Activated T-helper 1 cell treated with anti-CD3 and anti-CD28 coated beads, Interleukin-2, amount 50 U/mL, for 16 hours (primary cell): Measurements from ENCODE around the gene GALC.

Experiments used
- DNase-seq, 2 donors: peaks; one replicate each; pipeline ENCODE4 v3.0.0-alpha.2; 2020; ENCODE audit warnings: low read depth in 1 of 2, low spot score in 1 of 2

GALC gene

DNA sequence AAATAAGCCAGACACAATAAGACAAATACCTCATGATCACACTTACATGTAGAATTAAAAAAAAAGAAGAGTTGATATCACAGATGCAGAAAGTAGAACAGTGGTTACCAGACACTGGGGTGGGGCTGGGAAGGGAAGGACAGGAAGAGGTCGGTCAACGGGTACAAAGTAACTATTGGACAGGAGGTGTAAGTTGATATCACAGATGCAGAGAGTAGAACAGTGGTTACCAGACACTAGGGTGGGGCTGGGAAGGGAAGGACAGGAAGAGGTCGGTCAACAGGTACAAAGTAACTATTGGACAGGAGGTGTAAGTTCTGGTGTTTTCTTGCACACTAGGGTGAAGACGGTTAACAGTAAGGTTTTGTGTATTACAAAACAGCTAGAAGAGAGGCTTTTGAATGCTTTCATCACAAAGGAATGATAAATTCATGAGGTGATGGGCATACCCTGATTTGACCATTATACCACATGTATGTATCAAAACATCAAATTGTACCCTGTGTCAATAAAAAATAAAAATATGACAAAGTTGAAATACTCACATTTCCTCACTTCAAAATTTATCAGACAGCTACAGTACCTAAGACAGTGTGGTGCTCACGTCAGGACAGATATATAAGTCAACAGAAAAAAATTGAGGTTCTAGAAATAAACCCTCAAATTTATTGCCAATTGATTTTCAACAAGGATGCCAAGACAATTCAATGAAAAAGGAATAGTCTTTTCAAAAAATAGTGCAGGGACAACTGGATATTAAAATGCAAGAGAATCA is 32.8 kb downstream of the GALC start:
- no peak for DNase-seq

DNA sequence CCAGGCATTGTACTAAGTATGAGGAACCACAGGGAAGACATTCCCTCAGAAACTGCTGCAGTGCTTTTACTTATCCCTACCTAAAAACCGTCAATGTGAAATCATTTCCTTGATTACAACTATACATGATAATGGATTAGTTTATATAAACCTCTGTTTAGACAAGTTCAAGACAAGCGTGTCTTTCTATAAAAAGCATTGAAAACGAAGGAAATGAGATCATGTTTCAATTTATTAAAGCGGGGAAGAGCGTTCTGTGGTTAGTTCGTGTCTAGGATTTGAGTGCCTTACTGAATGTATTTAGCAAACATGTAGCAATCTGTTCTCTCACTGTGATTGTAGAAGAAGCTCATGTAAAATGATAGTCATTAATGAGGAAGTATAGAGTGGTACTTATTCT is 37.5 kb downstream of the GALC start:
- DNase-seq: no peak

DNA sequence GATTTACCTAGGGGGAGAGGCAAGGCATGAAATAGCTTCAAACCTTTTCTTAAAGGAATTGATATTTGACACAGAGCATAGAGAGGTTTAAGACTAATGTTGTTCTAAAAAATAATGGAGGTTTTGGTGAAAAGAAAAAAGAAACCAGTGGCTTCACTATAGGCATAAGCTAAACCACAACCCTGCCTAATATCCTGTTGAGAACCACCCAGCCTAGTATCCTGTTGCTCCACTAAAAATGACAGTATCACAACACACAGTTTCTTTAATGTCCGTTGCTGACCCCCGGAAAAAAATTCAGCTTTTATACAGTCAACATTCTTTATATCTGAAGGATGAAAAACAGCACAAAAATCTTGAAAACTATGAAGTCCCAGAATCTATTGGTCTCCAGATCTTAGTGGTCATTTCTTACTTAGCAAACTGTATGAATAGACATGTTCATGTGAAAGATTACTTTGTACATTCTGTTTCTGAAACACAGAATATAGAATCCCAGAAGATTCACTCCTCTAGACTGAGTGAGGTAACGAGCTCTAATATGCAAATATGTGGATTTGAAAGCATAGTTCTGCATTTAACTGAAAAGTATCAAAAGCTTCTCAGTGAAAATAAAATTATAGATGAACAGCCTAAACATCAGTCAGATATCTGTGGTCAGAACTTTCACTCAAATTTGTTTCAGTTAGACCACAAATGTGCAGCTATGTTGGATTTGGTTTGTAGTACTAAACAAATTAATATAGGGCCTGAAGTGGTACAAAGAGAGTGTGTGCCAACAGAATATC is 40.5 kb downstream of the GALC start:
- DNase-seq: no peak

DNA sequence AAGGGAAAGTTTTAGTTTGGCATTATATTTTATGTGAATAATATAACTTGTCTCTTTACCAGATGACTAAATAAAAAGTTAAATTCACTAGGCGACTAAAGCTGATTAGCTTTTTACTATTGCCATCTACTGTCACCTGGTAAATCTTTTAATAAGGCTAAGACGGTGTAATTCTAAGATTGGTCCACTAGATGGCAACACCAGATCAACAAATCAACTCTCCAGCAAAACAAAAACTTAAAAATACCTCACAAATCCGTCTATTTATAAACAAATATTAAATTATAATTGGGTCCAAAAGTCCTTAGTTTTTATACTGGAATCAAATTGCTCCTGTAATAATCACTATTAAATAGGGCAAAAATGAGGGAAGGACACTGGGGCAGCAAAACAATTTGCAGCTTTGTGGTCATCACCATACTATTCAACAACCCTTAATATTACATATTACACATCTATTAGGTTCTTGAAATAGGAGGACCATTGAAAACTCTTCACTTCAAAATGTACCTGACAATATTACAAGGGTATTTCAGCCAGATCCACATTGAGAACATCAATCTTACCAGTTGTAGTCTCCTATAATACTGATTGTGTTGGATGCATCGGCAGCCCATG is 47.9 kb downstream of the GALC start:
- DNase-seq: no peak

- DNase-seq: no peak
These were observed 52.1 kb downstream of the GALC start for GRCh38 chr14:87940894-87941293.

DNA sequence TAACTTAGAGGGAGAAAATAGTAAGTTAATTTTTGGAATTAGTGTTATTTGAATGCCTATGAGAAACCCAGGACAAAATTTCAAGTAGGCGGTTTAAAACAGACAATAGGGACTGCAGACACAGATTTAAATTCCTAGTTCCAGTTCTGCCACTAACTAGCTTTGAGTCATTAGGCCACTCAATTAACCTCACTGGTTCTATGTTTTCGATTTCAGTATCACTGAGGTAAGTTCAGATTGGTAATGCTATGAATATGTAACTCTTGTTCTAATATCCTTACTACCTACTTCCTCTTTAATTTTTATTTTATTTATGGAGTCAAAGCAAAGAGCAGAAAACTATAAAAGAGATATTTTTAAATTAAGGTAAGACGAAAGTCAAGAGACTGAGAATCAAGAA is 52.6 kb downstream of the GALC start:
- no peak for DNase-seq

DNA sequence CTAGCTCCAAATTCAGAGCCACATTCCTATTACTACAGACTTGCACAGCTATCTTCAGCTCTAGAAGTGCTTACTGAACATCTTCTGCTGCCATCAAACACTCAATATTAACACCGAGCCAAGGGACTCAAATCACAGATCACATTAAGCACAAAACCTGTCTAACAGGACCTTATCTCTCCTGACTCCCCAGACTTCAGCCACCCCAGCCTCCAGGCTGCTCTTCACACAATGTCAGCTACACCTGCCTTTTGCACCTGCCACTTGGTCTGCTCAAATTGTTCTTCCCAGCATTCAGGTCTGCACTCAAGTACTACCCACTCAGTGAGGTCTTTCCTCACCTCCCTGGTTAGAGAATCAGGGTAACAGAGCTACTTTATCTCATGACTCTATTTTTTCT is 57.1 kb downstream of the GALC start:
- no peak for DNase-seq

GRCh38 chr14:87935081-87935828 is 57.7 kb downstream of the GALC start:
- DNase-seq: no peak

GRCh38 chr14:87934185-87934584 is 58.8 kb downstream of the GALC start:
- DNase-seq: no peak

DNA sequence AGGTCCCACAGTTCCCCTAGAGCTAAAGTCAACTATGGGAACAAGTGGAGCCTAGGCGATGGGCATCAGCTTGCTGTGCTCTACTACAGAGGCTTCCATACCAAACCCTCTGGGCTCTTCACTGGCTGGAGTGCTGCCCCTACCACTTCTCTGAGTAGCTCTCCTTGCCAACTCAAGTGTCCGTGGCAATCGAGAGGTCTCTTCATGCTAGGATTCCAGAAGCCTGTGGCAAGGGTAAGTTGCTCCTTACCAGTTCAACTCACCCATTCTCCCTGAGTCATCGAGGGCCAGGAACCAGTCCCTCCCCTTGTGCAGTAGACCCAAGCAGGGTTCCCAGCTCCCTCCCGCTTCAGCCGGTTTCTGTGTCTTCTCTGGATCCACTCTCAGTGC is 76.1 kb downstream of the GALC start:
- no peak for DNase-seq

DNA sequence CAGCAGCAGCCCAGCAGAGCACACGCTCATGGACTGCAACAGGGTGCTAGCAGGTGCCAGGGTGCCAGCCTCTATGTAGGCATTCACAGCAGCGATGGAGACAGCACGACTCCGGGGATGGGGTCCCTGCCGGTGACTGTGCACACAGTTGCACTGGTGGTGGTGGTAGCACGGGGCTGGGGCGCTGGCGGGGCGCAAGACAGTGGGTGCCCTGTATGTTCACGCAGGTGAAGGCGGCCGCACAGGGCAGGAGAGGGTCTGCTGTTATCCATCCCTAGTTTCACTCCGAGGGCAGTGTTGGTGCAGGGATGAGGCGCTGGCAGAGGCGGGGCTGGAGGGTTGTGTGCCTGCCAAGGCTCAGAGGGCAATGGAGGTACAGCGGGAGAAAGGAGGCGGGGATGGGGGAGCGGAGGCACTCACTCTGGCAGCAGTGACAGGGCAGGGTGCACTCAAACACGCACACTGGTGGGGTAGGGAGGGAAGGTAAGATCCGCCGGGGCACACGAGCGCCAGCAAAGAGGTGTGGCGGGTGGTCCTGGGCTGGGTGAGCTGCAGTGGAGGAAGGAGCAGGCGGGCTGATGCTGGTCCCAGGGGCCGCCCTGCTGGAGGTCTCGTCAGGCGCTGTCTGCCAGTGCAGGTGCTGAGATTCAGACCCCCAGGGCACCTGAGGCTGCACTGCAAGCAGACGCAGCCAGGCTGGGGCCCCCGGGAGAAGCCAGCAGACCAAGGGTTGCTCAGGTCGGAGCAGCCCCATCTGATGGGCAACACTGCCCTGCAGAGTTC is 76.7 kb downstream of the GALC start:
- DNase-seq: no peak

DNA sequence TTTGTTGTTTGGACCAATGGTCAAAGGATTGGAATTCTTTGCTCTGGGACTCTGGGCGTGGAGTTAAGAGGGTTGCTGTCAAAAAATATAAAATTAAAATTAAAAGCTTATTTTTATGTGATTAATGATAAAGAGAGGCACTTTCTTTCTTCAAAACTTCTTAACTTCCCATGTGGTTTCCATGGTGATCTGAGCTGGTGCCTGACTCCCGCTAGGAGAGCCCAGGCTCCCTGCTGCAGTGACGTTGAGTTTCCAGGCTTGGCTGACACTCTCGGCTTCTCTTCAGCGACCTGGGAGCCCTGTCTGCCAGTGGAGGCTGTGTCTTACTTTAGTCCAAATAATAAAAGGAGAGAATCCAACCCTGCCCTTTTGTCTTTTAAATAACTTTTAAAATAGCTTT is 84.4 kb downstream of the GALC start:
- DNase-seq: no peak

DNA sequence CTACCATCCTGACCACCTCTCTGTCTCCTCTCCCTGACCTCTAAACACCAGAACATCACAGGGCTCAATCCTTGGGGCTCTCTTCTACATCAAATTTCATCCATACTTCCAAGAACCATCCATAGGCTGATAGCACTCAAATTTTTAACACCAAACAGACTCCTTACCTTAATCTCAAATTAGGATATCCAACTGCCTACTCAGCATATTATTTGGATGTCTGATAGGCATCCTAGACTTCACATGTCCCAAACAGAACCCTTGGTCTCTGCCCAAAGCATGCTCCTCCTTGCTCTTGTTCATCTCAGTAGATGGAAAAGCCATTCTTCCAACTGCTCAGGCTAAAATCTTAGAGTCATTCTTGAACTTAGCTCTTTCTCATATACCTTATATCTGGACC is 91.3 kb downstream of the GALC start:
- DNase-seq: no peak

DNA sequence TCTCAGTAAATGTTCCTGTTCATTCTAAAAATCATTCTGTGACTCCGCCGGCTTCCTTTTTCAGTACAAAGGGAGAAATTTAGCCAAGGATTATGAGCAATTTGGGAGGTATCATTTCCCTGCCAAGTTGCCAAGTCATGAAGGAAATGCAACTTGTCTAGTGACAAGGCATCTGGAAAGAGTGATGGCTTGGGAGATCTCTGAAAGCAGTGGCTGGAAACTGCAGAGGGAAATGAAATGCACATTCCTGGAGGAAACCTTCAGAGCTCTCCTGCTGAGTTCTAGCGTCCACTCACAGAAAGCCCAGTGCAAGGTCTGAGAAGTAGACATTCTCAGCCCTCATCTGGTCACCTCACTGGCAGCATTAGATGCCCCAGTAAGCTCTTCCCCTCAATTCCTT is 91.7 kb downstream of the GALC start:
- no peak for DNase-seq

DNA sequence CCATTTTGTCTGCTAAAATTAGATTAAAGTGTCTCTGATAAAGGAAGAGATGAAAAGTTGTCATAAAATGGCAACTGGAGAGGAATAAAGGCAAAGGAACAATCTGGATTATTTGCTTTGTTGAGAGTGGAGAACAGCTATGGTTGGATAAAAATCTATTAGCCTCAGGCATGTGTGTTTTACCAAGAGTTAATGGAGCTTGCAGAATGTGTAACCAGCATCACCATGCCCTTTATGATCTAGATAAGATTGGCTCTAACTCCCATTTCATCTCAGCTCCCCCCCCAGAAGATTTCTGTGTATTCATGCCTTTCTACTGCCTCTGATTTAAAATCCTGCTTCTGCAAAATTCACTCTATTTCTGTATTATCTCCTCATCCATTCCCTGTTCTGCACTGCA is 93.8 kb downstream of the GALC start:
- DNase-seq: no peak

GRCh38 chr14:87898301-87898700 is 94.7 kb downstream of the GALC start:
- DNase-seq: no peak

DNA sequence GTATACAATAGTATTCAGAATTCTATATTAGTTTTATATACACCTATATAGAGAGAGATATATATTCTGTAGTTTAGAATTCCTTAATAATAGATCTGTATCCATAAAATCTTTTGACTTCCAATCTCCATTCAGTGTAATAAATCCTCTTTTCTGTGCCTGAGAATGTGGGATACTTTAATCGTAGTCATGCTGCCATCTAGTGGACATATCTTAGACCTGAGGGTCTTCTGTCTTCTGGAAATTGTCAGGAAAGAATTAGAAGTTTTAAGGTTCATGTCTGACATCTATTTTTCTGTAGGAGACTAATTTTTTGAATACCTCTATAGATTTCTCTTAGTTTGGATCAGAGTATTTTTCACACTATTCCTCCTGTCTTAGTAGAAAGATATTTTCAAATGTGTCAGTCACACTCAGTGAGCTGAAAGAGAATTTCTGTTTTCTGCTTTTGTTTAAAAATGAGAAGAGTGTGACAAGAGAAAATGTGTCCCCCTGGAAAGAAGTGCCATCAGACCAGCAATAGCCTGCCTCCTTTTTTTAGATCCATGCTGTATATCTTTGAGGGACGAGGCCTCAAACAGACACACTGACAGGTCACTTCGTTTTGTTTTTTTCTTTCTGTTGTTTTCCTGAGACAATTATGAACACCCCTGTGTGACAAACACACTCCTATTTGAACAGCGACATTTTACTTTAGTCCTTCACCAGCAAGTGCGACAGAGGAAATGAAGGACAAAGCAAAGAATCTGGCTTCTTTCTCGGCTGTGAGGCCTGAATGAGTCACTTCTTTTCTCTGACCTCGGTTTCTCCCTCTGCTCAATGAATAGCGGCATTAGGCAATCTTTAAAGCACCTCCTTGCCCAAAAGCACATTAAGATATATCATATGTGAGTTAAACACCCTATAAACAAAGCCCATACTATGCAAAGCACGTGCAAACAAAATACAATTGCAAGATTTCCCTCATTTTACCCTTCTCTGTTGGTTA is 96.3 kb downstream of the GALC start:
- no peak for DNase-seq

DNA sequence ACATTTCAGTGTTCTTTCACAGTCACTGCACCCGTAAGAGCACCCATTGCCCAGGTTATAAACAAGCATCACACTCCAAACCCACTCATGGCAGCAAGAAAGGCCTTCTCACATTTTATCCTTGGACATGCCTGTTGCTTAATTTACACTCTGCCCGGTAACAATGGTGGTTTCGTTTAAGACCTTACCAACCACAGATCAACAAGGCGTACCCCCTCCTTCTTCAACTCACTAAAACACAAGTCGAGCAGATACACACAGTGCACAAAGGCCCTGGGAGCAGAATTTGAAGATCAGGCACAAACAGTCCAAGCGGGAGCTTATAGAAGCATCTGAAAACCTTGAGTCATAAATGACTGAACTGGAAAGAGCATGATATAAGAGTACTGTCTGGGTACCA is 98.1 kb downstream of the GALC start:
- no peak for DNase-seq

GRCh38 chr14:87892763-87893162 is 100.2 kb downstream of the GALC start:
- DNase-seq: no peak
